GM12864 (cell line): Measurements from ENCODE around the gene PAQR5.
"Not testable (repeated sequence)": the region's sequence is repeated elsewhere in the genome, so short reads cannot be mapped to it uniquely, and the experiment has no call there.

Experiments
- DNase-seq: peaks from one replicate; pipeline ENCODE4 v3.0.0-alpha.2; 2011; ENCODE audit warnings: low read depth
- H3K4me3 ChIP-seq: 2 replicates; pipeline ENCODE4 v1.5.1; 2011; ENCODE audit warnings: mild to moderate bottlenecking, low read depth, low read length, control low read depth
- CTCF ChIP-seq: IDR thresholded peaks from 2 replicates; pipeline ENCODE4 v1.5.1; 2011; ENCODE audit warnings: low read depth, mild to moderate bottlenecking, moderate library complexity, low read length, control low read depth, inconsistent platforms; ENCODE audit errors: missing control alignments

Gene PAQR5

DNA sequence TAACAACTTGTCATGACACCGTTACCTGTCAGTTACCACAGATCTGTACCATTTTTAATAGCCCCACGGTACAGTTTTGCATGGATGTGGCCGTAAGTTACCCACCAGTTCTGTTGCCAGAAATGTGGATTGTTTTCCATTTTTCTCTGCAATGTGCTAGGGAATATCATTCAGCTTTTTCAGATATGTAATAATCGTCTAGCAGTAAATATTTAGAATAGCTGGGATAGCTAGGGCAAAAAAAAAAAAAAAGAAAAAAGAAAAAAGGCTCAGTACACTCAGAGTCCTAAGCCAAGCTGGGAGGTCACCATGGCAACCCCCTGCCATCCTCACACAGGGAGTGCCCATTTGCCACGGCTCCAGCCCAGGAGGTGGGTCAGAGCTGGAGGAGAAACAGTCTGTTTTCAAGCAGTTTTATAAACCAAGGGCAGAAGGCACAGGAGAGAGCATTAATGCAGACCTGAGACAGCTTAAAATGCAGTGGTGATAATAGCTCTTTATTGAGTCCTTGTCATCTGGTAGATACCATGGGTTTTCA, 25.2 kb downstream of the PAQR5 start:
- TF ChIP-seq CTCF = no peak

DNA sequence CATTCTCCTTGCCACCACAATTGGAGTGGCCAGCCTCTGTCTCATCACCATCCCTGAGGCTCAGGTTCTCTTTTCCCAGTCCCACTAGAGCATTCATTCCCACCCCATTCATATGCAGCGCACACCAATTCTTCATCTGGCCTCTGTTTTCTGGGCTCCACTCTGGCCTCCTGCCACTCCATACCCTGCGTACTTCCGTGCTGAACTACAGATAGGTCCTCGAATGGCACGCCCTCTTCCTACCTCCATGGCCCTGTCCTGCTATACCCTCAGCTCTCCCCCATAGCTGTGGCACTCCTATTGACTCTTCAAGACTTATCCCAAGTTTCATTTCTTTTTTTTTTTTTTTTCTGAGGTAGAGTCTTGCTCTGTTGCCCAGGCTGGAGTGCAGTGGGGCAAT, 25.9 kb downstream of the PAQR5 start:
- H3K4me3 ChIP-seq = no peak overlapping the region
- no peak for TF ChIP-seq CTCF
- no peak for DNase-seq

More for the DNA sequence above, 25.2 kb downstream of the PAQR5 start:
- H3K4me3 ChIP-seq = no peak overlapping the region
- no peak for DNase-seq

GRCh38 chr15:69325456-69325971, 26.8 kb downstream of the PAQR5 start:
- no peak for DNase-seq
- no peak for TF ChIP-seq CTCF
- H3K4me3 ChIP-seq = no peak overlapping the region

DNA sequence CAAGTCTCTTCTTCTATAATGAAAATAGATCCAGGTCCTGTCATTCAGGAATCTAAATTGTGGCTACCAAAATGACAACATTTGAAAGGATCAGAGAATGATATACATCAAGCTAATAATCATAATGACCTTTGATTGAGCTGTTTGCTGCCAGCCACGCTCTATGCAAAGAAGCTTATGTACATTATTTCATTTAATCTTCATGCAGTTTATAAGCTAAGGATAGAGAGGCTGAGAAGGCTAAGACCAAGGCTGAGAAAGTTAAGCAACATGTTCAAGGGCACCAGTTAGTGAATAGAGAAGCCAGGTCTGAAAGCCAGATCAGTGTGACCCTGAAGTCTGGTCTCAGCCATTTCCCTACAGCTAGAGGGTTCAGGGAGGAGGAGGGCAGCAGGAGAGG, 29.4 kb downstream of the PAQR5 start:
- no peak overlapping the region for H3K4me3 ChIP-seq
- no peak for DNase-seq
- no peak for TF ChIP-seq CTCF

DNA sequence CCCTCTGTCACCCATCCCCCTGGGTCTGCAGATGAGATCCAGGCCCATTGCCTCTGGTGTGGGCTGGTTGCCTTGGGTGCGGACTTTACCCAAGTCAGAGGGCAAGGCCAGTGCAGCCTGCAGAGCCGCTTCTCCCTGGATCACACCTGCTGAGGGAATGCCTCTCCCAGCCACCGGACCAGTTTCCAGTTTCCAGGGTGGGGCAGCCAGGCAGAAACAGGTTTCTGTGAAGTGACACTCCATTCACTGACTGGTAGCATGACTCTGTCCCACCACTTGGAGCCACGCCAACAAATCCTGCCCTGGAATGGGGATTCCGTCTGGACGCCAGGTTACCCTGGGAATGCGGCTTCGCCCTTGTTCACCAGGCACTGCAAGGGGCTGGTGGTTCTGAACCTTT, 30.0 kb downstream of the PAQR5 start:
- TF ChIP-seq CTCF = no peak
- DNase-seq = no peak
- H3K4me3 ChIP-seq = no peak overlapping the region

GRCh38 chr15:69337138-69337537, 38.4 kb downstream of the PAQR5 start:
- H3K4me3 ChIP-seq = no peak overlapping the region
- TF ChIP-seq CTCF = no peak
- DNase-seq = no peak

DNA sequence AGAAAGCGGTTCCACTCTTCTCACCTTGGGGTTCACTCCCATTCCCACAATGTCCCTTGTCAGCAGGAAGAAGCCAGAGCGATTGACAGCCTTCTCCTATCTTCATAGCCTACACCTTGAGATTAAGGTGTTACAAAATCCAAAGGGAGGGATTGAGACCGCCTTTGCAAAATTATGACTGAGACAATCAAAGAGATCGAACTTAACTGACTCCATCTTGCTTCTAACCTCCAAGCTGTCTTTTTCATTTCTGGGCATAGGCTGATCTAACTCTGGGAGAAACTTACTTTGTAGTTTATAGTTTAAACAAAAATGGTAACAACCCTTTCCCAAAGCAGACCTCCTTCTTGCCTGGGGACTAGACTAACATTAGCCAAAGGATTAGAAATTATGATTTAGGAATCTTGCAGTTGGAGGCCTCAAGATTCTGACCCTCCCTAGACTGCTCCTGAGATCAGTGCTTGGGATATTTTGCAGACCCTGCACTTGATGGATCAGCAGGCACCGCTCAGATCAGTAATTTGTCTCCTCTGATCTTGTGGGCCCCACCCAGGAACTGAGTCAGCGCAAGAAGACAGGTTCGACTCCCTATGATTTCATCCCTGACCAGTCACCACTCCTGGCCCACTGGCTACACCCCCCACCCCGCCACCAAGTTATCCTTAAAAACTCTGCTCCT, 40.0 kb downstream of the PAQR5 start:
- DNase-seq = no peak
- H3K4me3 ChIP-seq = no peak overlapping the region
- no peak for TF ChIP-seq CTCF

DNA sequence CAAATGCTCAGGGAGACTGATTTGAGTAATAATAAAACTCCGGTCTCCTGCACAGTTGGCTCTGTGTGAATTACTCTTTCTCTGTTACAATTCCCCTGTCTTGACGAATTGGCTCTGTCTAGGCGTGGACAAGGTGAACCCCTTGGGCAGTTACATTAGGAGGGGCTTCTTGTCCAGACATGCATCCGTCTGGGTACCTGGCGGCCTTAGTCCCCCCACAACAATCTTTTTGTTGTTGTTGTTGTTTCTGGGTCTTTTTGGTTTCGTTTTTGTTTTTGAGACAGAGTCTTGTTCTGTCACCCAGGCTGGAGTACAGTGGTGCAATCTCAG, 40.5 kb downstream of the PAQR5 start:
- DNase-seq, H3K4me3 ChIP-seq: not testable (repeated sequence)
